Ovary (tissue), 9 donors: ENCODE results near the gene CACNG7. TPM values are rescaled to one million over a fixed set of nuclear protein-coding genes. Genes with fewer than 3 reads are reported as not detected.

ENCODE experiments used
- DNase-seq, 5 donors: peaks; one replicate each; pipeline ENCODE4 v3.0.0-alpha.2; 2019 to 2020
- H3K27ac ChIP-seq, 2 donors: fragments of 200-600 bp; one replicate each; pipeline versions ENCODE4 v1.5.1 to v1.8.0; 2019 to 2022
- H3K27me3 ChIP-seq: fragments of 200-600 bp; one replicate; pipeline ENCODE4 v1.8.0; 2022
- H3K36me3 ChIP-seq: fragments of 200-600 bp; sonication (generic); one replicate; pipeline ENCODE4 v1.5.1; 2019
- H3K4me1 ChIP-seq: one replicate; pipeline ENCODE4 v1.8.1; 2013; ENCODE audit warnings: mild to moderate bottlenecking, moderate library complexity; ENCODE audit not compliant: insufficient read depth
- H3K4me3 ChIP-seq: fragments of 200-600 bp; sonication (generic); one replicate; pipeline ENCODE4 v1.5.1; 2017
- H3K9me3 ChIP-seq, 2 donors: fragments of 200-600 bp in 1 of 2; sonication (generic) in 1 of 2; one replicate each; pipeline versions ENCODE4 v1.5.1 to v1.8.1; 2013 to 2019; ENCODE audit warnings: mild to moderate bottlenecking in 1 of 2, moderate library complexity in 1 of 2
- EP300 ChIP-seq: sonication (generic); formaldehyde crosslinking; IDR thresholded peaks from one replicate; pipeline ENCODE4 v1.6.1; 2017; ENCODE audit warnings: antibody characterized with exemption
- POLR2A ChIP-seq: fragments of 450-650 bp; IDR thresholded peaks from one replicate; pipeline ENCODE4 v1.6.1; 2017; ENCODE audit warnings: antibody characterized with exemption, mild to moderate bottlenecking, moderate library complexity
- WGBS, 3 donors: extraction: QIAGEN DNeasy Blood & Tissue Kit in 1 of 3; methylation state at CpG; one replicate each; pipeline versions ENCODE4 v1.1.5 to v1.1.7; 2013 to 2017; 5-methylcytosine and 5-hydroxymethylcytosine counted together
- intact Hi-C, 4 donors: fragments of 100-400 bp; cut with DNase I; formaldehyde crosslinking; loops; one replicate each; pipeline versions ENCODE4 v1.11.0 to v1.15.1; 2022 to 2023
- polyA plus RNA-seq, 2 donors: library from polyadenylated mRNA; stranded (reverse); fragments of 200-250 nt in 1 of 2; fragments of 350-450 nt in 1 of 2; fragmentation: Illumina TruSeq in 1 of 2; extraction: RNeasy Lipid Tissue Mini Kit (QIAGEN cat#74804) in 1 of 2; gene quantifications; one replicate each; pipeline ENCODE4 v1.2.3, GENCODE V29; 2013 to 2014
- total RNA-seq, 7 donors: library from RNA; depleted of rRNA in 2 of 7; stranded (reverse); fragments of >200 nt in 2 of 7; fragmentation: NEBNext Ultra II Directional in 3 of 7; extraction: Animal tissue kit (Norgen Biotek cat#: 25700) in 3 of 7; gene quantifications; one replicate each; pipeline versions ENCODE4 v1.1.0 to v1.2.4, GENCODE V29; 2016 to 2023
- TF ChIP-seq, protein P1 (sequence below), 3 donors: fragments of 450-650 bp in 2 of 3; fragments of 200-600 bp in 1 of 3; IDR thresholded peaks; one replicate each; pipeline versions ENCODE4 v1.5.1 to v1.8.0; 2016 to 2022; ENCODE audit warnings: antibody characterized with exemption in 3 of 3, mild to moderate bottlenecking in 1 of 3
- donor health status: DM: no; HTN: no; CAD: no; lungs with moderate emphysema.
- donor health status: DM: no; HTN: no; CAD: no.
- donor health status: Bipolar disorder and iron deficiency.
- donor health status: DM: yes; HTN: yes; CAD: no.
- donor health status: DM: no; HTN: no; CAD: no.
- donor health status: DM: yes; HTN: yes; CAD: no.

CACNG7 gene
- total and polyA plus RNA-seq, 9 donors: 0.02 TPM; not detected in 8

DNA sequence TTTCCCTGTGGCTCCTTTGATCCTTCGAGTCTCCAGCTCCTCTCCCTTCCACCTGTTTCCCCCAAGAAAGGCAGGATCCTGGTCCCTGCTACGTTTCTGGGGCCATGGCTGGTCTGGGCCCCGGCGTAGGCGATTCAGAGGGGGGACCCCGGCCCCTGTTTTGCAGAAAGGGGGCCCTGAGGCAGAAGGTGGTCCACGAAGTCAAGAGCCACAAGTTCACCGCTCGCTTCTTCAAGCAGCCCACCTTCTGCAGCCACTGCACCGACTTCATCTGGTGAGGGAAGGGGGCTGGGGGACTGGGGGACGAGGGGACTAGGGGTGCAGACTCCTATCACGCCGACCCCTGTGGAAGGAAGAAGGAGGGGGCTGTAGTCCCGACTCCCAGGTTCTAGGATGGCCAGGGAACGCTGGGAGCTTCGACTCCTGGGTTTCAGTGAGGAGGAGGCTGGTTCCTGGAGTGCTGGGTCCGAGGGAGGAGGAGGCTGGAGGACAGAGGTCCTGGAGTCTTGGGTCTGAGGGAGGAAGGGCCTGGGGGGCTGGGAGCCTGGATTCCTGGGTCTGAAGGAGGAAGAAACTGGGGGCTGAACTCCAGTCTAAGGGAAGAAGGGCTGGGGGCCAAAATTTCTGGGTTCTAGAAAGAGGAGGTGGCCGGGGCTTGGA is 26.6 kb upstream of the CACNG7 start:
- H3K27me3 ChIP-seq: no peaks in the 10 kb centered on the region
- no peaks in the 10 kb centered on the region for H3K36me3 ChIP-seq
- H3K4me3 ChIP-seq: no peak overlapping the region
- intact Hi-C loops: no loop called here
- WGBS, 3 donors: 3 to 5% (median 4%) methylated on average over 17 to 18 of the region's 18 CpGs
- H3K9me3 ChIP-seq: no peaks in the 10 kb centered on the region
- H3K4me1 ChIP-seq: peaks cover 6% of the 10 kb centered on the region
- H3K27ac ChIP-seq: no peak overlapping the region
- no peak for DNase-seq
- TF ChIP-seq POLR2A: no peak
- TF ChIP-seq, protein P1, sequence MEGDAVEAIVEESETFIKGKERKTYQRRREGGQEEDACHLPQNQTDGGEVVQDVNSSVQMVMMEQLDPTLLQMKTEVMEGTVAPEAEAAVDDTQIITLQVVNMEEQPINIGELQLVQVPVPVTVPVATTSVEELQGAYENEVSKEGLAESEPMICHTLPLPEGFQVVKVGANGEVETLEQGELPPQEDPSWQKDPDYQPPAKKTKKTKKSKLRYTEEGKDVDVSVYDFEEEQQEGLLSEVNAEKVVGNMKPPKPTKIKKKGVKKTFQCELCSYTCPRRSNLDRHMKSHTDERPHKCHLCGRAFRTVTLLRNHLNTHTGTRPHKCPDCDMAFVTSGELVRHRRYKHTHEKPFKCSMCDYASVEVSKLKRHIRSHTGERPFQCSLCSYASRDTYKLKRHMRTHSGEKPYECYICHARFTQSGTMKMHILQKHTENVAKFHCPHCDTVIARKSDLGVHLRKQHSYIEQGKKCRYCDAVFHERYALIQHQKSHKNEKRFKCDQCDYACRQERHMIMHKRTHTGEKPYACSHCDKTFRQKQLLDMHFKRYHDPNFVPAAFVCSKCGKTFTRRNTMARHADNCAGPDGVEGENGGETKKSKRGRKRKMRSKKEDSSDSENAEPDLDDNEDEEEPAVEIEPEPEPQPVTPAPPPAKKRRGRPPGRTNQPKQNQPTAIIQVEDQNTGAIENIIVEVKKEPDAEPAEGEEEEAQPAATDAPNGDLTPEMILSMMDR (IDR thresholded peaks at IDR 0.05): no peak

DNA sequence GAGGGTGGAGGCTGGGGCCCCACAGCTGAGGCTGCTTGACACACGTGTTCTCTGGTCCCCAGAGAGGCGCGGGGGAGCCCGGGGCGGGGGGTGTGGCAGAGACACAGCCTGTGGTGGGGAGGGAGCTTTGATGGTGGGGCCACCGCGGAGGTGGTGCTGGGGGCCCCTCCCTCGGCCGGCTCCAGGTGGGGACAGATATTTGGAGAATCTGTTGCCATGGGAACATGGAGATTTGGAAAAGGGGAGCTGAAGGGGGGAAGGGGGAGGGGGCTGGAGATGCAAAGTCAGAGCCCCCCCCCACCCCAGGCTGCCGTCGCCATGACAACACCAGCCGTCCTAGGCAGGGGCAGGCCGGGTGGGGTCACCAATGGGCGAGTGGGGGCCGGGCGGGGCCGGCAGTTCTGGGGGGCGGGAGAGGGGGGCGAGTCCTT is 25.8 kb upstream of the CACNG7 start:
- no peak for TF ChIP-seq POLR2A
- TF ChIP-seq, protein P1 (IDR thresholded peaks at IDR 0.05): no peak
- no peak for TF ChIP-seq EP300
- H3K36me3 ChIP-seq: no peaks in the 10 kb centered on the region
- DNase-seq: no peak
- no peaks in the 10 kb centered on the region for H3K9me3 ChIP-seq
- WGBS, 3 donors: 1 to 4% (median 2%) methylated on average over 17 to 19 of the region's 19 CpGs
- intact Hi-C loops: no loop called here
- no peak overlapping the region for H3K4me3 ChIP-seq
- H3K4me1 ChIP-seq: peaks cover 6% of the 10 kb centered on the region
- no peak overlapping the region for H3K27ac ChIP-seq
- H3K27me3 ChIP-seq: no peaks in the 10 kb centered on the region

DNA sequence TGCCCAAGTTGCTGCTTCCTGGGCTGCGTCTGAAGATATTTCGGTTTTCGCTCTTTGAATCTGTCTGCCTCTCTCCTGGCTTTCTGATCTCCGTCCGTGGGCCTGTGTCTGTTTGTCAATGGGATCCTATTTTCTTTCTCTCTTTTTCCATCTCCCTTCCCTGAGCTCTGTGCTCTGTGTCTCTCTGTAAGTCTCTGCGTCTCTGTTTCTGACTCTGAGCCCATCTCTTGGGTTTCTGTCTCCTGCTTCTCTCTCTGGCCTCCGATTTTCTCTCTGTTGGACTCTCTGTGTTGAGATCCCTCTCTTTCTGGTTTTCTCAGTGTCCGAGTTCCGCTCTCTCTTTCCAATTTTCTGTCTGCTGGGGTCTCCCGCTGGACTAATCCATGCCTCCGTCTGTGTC is 25.3 kb upstream of the CACNG7 start:
- WGBS, 3 donors: 7 to 13% (median 11%) methylated on average over 11 of the region's 11 CpGs
- DNase-seq: no peak
- H3K27ac ChIP-seq: no peak overlapping the region

DNA sequence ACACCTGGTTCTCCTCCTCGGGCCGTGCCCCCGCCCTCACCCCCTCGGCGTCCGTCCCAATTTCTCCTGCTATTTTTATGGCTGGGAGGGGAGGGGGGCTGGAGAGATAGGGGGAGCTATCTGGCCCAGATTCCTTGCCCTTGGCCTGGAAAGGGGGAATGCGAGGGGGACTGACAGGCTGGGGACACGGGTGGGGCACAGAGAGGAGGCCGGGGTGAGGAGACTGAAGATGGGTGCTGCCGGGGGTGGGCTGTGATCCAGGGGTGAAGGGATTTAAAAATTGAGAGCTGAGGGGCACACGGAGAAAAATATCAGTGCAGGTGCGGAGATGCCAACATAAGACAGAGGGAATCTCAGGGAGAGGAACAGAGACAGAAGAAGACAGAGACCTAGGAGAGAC is 24.8 kb upstream of the CACNG7 start:
- no peak for TF ChIP-seq POLR2A
- TF ChIP-seq, protein P1 (IDR thresholded peaks at IDR 0.05): no peak
- no peak for TF ChIP-seq EP300
- Histone ChIP-seq H3K27me3 (no peaks in the 10 kb centered on the region), H3K4me3 (no peak overlapping the region), H3K36me3 (no peaks in the 10 kb centered on the region), H3K4me1 (peaks cover 2% of the 10 kb centered on the region), H3K27ac (no peak overlapping the region), H3K9me3 (no peaks in the 10 kb centered on the region)
- intact Hi-C loops: no loop called here
- 17 to 18% (median 18%) methylated on average over 12 of the region's 12 CpGs for WGBS, 3 donors
- no peak for DNase-seq

More for the DNA sequence above, 25.3 kb upstream of the CACNG7 start:
- H3K27me3 ChIP-seq: no peaks in the 10 kb centered on the region
- no peak overlapping the region for H3K4me3 ChIP-seq
- no peaks in the 10 kb centered on the region for H3K9me3 ChIP-seq
- TF ChIP-seq POLR2A (no peak), EP300 (no peak)
- TF ChIP-seq, protein P1 (IDR thresholded peaks at IDR 0.05): no peak
- peaks cover 6% of the 10 kb centered on the region for H3K4me1 ChIP-seq
- intact Hi-C loops: no loop called here
- H3K36me3 ChIP-seq: no peaks in the 10 kb centered on the region
